Omental fat pad (tissue), 4 donors: Measurements from ENCODE around the gene BMPR1B. TPM values are rescaled to one million over a fixed set of nuclear protein-coding genes. Genes with fewer than 3 reads are reported as not detected.

Experiments
- ATAC-seq: fragments of 150-250 bp; one replicate; pipeline ENCODE4 v1.9.1; 2016; ENCODE audit warnings: mild to moderate bottlenecking, moderate library complexity; ENCODE audit not compliant: low FRiP score
- DNase-seq: peaks from one replicate; pipeline ENCODE4 v3.0.0-alpha.2; 2019; ENCODE audit warnings: low spot score
- CTCF ChIP-seq, 3 donors: fragments of 450-650 bp; IDR thresholded peaks; one replicate each; pipeline ENCODE4 v1.5.1; 2016 to 2017; ENCODE audit warnings: antibody characterized with exemption in 3 of 3, mild to moderate bottlenecking in 3 of 3, moderate library complexity in 2 of 3
- total RNA-seq, 4 donors: library from RNA; depleted of rRNA; stranded (reverse); fragments of >200 nt; gene quantifications; one replicate each; pipeline ENCODE4 v1.1.0, GENCODE V29; 2016

Gene BMPR1B
- total RNA-seq, 4 donors from 2014 or later, result 0.19 to 1.9 (median 1.3) TPM

GRCh38 chr4:94767446-94767845 lies 9.7 kb downstream of the BMPR1B start:
- no peak for DNase-seq
- no peak for TF ChIP-seq CTCF (IDR thresholded peaks at IDR 0.05)
- ATAC-seq, result no peak

DNA sequence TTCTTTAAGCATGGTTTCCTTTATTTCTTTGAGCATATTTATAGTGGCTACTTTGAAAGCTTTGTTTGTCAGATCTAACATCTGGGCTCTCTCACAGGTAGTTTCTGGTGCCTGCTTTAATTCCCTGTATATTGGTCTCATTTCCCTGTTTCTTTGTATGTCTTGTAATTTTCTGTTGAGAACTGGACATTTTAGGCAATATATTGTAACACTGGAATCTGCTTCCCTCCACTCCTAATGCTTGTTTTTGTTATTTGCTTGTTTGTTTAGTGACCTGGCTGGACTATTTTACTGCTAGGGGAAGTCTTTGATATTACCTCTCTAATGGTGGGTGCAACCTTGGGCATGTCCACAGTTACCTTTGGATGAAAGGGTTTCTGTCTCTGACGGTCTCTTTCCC lies 25.0 kb downstream of the BMPR1B start:
- no peak for DNase-seq
- no peak for ATAC-seq
- TF ChIP-seq CTCF (IDR thresholded peaks at IDR 0.05), result no peak

DNA sequence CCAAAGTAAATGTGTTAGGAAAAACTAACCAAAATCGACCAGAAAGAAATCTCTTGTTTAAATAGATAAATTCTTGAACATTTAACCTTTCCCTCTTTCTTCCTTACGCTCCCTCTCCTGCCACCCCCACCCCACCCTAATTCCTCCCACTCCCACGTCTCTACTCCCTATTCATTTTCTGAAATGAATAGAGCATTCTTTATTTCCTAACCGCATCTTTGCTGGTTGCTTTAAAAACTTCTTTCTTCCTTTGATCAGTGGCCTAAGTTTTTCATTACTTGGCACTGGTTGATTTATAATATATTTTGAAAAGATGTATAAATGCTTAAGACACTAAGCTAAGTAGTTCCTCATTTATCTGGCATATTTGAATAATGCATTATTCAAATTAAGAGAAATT lies 33.9 kb downstream of the BMPR1B start:
- DNase-seq (no peak), ATAC-seq (no peak)
- TF ChIP-seq CTCF (IDR thresholded peaks at IDR 0.05), result no peak

- DNase-seq (no peak), ATAC-seq (no peak)
- TF ChIP-seq CTCF (IDR thresholded peaks at IDR 0.05), result no peak
Measured at GRCh38 chr4:94798808-94799207, 41.1 kb downstream of the BMPR1B start.

- TF ChIP-seq CTCF (IDR thresholded peaks at IDR 0.05), result no peak
- DNase-seq (no peak), ATAC-seq (no peak)
Measured at GRCh38 chr4:94801016-94801415, 43.3 kb downstream of the BMPR1B start.

GRCh38 chr4:94802091-94802490 lies 44.3 kb downstream of the BMPR1B start:
- no peak for ATAC-seq
- no peak for TF ChIP-seq CTCF (IDR thresholded peaks at IDR 0.05)
- DNase-seq, result no peak

GRCh38 chr4:94803181-94803580 lies 45.4 kb downstream of the BMPR1B start:
- DNase-seq, result no peak
- ATAC-seq, result no peak

More at GRCh38 chr4:94803181-94803580, 45.4 kb downstream of the BMPR1B start:
- no peak for TF ChIP-seq CTCF (IDR thresholded peaks at IDR 0.05)
